HG03039 (cell line): ENCODE measurements around the gene CACNA1I.

Experiments
- ATAC-seq: cut with Tn5 transposase; IDR thresholded peaks from one replicate; pipeline ENCODE4 v1.9.1; 2021; ENCODE audit warnings: mild to moderate bottlenecking, moderate library complexity; ENCODE audit not compliant: unreplicated experiment

The CACNA1I gene

GRCh38 chr22:39595622-39596172 is 25.1 kb downstream of the CACNA1I start:
- no peak for ATAC-seq

GRCh38 chr22:39596601-39597000 is 26.0 kb downstream of the CACNA1I start:
- no peak for ATAC-seq

GRCh38 chr22:39597236-39597869 is 26.8 kb downstream of the CACNA1I start:
- no peak for ATAC-seq

- ATAC-seq: no peak
Measured at GRCh38 chr22:39598017-39598965, 27.7 kb downstream of the CACNA1I start.

DNA sequence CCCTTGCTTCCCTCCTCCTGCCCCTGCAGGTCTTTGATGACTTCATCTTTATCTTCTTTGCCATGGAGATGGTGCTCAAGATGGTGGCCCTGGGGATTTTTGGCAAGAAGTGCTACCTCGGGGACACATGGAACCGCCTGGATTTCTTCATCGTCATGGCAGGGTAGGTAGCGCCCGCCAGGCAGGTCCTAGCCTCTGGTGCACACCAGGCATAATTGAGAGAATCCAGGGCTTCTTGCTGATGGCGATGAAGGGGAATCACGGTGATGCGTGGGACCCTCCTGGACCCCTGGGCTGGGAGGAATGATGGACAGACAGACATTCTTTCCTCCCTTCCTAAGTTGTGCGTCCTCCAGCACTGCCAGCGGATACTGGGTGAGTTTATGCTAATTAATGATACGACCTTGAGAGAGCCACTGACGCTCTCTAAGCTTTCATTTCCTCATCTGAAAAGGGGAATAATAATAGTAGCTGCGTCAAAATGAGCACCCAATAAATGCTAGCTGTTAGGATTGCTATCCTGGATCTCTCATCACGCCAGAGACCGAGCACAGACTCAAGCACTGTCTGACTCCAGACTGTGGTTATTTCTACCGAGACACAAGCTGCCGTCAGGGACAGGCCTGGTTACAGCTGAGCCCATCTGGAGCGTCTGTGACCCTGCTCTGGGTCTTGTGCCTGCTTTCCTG is 30.1 kb downstream of the CACNA1I start:
- ATAC-seq: no peak

GRCh38 chr22:39601180-39601535 is 30.6 kb downstream of the CACNA1I start:
- ATAC-seq: no peak

- no peak for ATAC-seq
Measured at GRCh38 chr22:39603345-39603744, 32.8 kb downstream of the CACNA1I start.

- ATAC-seq: no peak
Measured at GRCh38 chr22:39610246-39610645, 39.7 kb downstream of the CACNA1I start.

GRCh38 chr22:39610766-39611165 is 40.2 kb downstream of the CACNA1I start:
- ATAC-seq: no peak

DNA sequence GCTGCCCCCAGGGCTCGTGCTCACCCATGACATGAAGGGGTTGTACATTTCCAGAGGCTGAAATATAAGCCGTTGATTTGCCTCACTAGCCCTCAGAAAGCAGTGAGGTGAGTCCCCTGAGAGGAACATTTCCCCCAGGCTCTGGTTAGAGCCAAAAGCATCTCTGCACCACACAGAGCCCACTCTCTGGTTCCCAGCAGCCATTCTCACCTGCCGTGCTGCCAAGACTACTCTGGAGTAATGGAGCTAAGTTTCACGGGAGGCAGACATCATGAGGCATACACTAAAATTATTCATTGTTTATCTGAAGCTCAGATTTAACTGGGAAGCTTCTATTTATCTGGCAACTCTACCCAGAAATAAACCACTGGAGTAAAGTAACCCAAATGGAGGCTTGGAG is 40.8 kb downstream of the CACNA1I start:
- no peak for ATAC-seq

- ATAC-seq: no peak
Measured at GRCh38 chr22:39612811-39613548, 42.4 kb downstream of the CACNA1I start.

DNA sequence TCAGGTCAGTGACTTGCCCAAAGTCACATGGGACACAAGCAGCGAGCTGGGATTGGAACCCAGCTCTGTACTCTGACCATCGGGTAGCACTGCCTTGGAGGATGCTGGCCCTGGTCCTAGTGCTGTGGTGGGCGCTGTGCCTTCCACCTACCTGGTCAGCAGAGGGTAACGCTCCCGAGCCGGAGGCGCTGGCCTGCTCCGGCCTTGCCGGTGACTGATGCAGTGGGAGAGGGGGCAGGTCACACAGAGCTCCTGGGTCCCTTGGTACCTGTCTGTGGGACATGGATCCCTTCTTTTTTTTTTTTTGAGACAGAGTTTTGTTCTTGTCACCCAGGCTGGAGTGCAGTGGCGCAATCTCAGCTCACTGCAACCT is 43.0 kb downstream of the CACNA1I start:
- ATAC-seq: no peak

DNA sequence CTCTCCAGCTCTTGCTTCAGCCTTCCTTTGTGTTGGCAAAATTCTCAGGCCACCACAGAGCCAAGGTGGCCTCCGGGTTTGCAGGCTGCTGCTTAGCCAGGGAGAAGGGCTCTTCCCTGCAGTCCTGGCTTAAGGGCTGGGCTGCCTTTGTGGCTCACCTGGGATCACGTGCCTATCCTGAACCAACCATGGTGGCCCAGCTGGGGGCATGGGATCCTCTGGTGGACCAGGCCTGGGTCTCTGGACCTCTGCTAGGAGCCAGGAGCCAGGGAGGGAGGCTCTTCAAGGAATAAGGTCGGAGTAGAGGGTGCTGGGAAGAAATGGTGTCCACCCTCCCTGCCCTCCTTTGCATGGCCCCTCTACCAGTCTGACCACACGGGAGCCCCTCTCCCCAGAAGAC is 43.9 kb downstream of the CACNA1I start:
- no peak for ATAC-seq

DNA sequence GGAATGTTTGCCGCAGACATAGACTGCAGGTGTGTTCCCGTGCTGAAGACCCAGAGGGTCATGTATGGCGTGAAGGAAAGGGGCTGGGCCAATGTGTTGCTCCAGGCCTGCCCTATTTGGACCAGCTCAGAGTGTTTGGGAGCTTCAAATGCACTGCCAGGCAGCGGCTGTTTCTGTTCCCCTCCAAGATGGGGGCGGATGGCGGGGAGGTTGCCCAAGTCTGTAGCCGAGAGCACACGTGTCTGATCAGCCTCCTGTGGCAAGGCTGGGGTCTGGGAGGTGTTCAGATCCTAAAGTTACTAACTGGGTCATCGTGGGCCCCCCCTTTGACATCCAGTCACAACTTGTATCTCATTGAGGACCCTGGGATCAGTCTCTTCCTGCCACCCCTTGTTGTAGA is 45.5 kb downstream of the CACNA1I start:
- ATAC-seq: no peak

DNA sequence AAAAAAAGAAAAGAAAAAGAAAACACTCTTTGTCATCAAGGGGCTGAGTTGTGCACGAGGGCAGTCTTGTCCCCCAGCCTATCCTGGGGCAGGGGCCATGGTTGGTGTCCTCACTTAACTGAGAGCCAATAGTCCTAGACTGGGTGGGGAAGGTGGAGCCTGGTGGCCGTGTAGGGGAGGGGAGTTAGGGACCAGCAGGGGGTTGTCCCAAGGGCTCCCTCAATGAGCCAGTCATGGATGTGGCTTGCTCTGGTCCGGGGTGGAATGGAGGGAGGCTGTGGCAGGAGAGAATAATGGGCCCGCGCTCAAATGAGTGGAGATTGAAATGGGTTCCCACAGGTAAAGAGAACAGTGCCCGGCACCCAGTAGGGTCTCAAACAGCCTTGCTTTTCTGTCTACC is 46.2 kb downstream of the CACNA1I start:
- ATAC-seq: no peak

DNA sequence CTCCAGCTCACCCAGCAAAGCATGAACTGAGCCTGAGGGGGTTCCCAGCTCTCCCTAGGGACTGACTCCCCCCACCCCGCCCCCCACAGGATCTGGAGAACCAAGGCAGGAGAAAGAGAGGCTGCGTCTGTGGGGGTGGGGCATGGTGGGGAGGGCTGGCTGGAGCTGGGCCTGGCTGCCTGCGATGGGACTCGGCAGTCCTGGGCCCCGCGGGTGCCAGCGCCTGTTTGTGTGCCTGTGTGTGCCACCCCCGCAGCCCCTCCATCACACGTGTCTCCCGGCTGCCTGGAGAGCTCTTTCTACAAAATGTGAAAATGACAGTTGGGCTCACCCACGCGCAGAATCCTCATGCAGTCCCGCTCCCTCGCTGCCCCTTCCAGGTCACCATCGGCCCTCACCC is 46.8 kb downstream of the CACNA1I start:
- no peak for ATAC-seq

- ATAC-seq: no peak
Measured at GRCh38 chr22:39617970-39618757, 47.6 kb downstream of the CACNA1I start.

- ATAC-seq: no peak
Measured at GRCh38 chr22:39618996-39619530, 48.5 kb downstream of the CACNA1I start.

GRCh38 chr22:39620924-39621690 is 50.6 kb downstream of the CACNA1I start:
- no peak for ATAC-seq
